HG03432 (cell line): Measurements from ENCODE around the gene LIMS3.
"Not testable (repeated sequence)": the region's sequence is repeated elsewhere in the genome, so short reads cannot be mapped to it uniquely, and the experiment has no call there.

Source experiments
- ATAC-seq: cut with Tn5 transposase; IDR thresholded peaks from one replicate; pipeline ENCODE4 v1.9.1; 2021; ENCODE audit warnings: mild to moderate bottlenecking, moderate library complexity; ENCODE audit not compliant: unreplicated experiment

Gene LIMS3

GRCh38 chr2:109898462-109899336 lies at the start of gene LIMS3:
TSS of gene LIMS3 (plus strand) at chr2:109898688. CDS start at chr2:109898729, 41 bp downstream.
- not testable (repeated sequence) for ATAC-seq

- ATAC-seq, result peak; percentile 84
These were observed 27.2 kb upstream of the LIMS3 start for GRCh38 chr2:109871129-109871751.

- not testable (repeated sequence) for ATAC-seq
These were observed 21.9 kb upstream of the LIMS3 start for GRCh38 chr2:109876625-109877024.

GRCh38 chr2:109882112-109882511 lies 16.4 kb upstream of the LIMS3 start:
- not testable (repeated sequence) for ATAC-seq

GRCh38 chr2:109888414-109888813 lies 10.1 kb upstream of the LIMS3 start:
- ATAC-seq, result not testable (repeated sequence)

- not testable (repeated sequence) for ATAC-seq
These were observed 8.6 kb upstream of the LIMS3 start for GRCh38 chr2:109889909-109890308.

GRCh38 chr2:109891024-109891423 lies 7.5 kb upstream of the LIMS3 start:
- not testable (repeated sequence) for ATAC-seq

- ATAC-seq, result not testable (repeated sequence)
These were observed 4.8 kb upstream of the LIMS3 start for GRCh38 chr2:109893736-109894135.

- not testable (repeated sequence) for ATAC-seq
These were observed 4.3 kb upstream of the LIMS3 start for GRCh38 chr2:109894141-109894540.

- not testable (repeated sequence) for ATAC-seq
These were observed 3.2 kb upstream of the LIMS3 start for GRCh38 chr2:109895090-109895869.

- ATAC-seq, result peak; percentile 97
These were observed 2.3 kb upstream of the LIMS3 start for GRCh38 chr2:109896212-109896611.

- ATAC-seq, result not testable (repeated sequence)
These were observed 573 bp upstream of the LIMS3 start for GRCh38 chr2:109897769-109898461.

GRCh38 chr2:109905796-109906195 lies 7.3 kb downstream of the LIMS3 start:
- ATAC-seq, result peak; percentile 97

- ATAC-seq, result not testable (repeated sequence)
These were observed 10.1 kb downstream of the LIMS3 start for GRCh38 chr2:109908626-109909025.

- ATAC-seq, result not testable (repeated sequence)
These were observed 12.3 kb downstream of the LIMS3 start for GRCh38 chr2:109910789-109911188.

- ATAC-seq, result not testable (repeated sequence)
These were observed 15.4 kb downstream of the LIMS3 start for GRCh38 chr2:109913911-109914310.

- not testable (repeated sequence) for ATAC-seq
These were observed 16.1 kb downstream of the LIMS3 start for GRCh38 chr2:109914552-109914951.

- ATAC-seq, result not testable (repeated sequence)
These were observed 17.3 kb downstream of the LIMS3 start for GRCh38 chr2:109915830-109916229.

GRCh38 chr2:109920162-109920561 lies 21.7 kb downstream of the LIMS3 start:
- ATAC-seq, result not testable (repeated sequence)
